ENCODE data around the gene TOB2.

TOB2 gene

DNA sequence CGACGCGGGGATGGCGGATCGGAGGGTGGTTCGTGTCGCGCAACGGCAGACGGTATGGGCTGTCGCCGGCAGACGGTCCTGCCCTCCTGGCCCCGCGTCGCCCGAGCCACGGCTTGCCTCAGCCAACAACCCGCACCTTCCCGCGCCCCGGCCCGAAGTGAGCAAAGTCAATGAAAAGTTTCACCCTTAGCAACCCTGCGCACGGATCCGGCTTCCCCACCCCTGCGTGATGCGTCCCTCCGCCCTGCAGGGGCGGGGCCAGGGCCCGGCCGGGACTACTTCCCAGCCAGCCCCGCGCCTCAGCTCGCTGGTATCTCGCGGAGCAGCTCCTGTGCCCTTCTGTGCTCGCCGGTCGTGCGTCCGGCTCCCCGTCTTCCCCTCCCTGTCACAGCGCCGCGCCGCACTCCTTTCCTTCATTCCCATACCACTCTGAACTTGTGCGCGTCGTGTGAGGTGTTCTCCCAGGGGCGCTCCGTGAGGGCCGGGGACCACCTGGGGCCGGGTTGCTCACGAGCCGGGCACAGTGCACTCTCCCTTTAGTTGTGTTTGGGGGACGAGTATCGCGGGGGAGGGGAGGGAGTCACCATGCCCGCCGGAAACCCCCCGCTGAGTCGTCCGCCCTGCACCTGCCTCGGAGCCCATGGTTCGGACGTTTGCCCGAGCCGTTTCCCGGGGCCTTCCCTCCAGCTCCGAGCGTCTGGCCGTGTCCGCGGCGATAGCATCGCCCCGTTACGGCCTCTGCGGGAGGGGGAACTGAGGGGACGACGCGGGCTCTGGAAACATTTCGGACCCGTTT, at the start of gene TOB2:
Gene TOB2, minus strand, starts transcription at position 163 of the 796 bp plus-strand sequence. CDS start 9,456 bp downstream, outside the sequence.
- peak; percentile 90 for DNase-seq (ENCODE audit: low read depth)

GRCh38 chr22:41491374-41492100, 44.9 kb upstream of the TOB2 start:
- no peak for DNase-seq (ENCODE audit: low read depth)

DNA sequence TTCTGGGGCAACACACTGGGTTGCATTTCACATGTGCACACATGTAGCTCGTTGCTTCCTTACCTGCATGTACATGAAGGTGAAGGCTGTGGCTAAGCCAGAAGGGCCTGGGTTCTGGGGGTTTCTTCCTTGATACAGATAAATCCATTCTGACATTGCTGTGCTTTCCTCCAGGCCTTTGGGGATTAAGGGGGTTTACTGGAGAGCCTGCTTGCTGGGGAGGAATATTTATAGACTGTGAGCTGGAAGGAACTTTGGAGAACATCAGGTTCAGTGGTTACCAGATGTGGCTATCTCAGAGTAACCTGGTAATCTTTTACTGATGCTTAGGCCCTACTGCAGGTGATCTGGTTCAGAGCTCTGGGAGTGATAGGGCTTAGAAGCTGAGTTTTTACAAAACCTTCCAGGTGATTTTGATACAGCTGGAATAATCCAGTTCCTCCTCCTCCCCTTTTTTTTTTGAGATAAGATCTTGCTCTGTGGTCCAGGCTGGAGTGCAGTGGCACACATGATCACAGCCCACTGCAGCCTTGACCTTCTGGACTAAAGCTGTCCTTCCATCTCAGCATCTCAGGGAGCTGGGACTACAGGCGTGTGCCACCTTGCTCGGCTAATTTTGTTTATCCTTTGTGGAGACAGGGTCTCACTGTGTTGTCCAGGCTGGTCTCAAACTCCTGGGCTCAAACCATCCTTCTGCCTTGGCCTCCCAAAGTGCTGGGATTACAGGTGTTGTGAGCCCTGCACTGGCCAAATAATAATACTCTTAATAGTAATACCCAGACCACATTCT, 42.2 kb upstream of the TOB2 start:
- no peak for DNase-seq (ENCODE audit: low read depth)

GRCh38 chr22:41488076-41488475, 41.5 kb upstream of the TOB2 start:
- DNase-seq (ENCODE audit: low read depth) = no peak

GRCh38 chr22:41487037-41487935, 40.7 kb upstream of the TOB2 start:
- no peak for DNase-seq (ENCODE audit: low read depth)

DNA sequence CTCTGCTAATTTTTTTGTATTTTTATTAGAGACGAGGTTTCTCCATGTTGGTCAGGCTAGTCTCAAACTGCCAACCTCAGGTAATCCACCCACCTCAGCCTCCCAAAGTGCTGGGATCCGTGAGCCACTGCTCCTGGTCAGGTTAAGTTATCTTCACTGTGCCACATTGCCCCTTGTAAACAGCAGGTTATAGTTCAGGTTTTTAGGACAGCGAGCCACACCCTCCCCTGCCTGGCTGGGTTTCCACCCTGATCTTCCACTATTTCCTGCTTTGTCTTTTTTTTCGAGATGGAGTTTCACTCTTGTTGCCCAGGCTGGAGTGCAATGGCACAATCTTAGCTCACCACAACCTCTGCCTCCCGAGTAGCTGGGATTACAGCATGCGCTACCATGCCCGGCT, 38.4 kb upstream of the TOB2 start:
- DNase-seq (ENCODE audit: low read depth) = no peak

DNA sequence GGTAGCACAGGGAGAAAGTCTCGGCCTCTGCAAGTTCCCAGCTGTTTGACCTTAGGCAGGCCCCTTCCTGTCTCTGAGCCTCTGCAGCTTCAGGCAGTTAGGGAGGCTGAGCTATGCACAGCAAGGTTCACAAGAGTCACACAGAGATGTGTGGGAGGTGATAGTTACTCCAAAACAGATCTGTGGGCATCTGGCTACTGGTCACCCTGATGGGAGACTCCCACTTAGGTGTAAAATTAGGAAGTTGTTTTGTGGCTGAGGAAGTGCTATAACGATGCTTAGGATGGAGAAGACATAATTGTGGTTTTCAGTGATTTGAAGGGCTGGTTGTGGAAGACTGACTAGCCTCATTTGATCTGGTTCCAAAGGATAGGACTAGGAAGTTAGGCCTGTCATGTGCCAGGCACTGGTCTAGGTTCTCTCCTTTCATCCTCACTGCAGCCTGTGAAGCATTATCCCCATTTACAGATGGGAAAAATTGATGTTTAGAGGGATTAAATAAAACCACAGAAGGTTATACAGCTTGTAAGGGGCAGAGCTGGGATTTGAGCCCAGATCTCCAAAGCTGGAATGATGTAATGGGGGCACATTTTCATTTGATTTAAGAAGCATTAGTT, 35.8 kb upstream of the TOB2 start:
- DNase-seq (ENCODE audit: low read depth) = peak; percentile 56

DNA sequence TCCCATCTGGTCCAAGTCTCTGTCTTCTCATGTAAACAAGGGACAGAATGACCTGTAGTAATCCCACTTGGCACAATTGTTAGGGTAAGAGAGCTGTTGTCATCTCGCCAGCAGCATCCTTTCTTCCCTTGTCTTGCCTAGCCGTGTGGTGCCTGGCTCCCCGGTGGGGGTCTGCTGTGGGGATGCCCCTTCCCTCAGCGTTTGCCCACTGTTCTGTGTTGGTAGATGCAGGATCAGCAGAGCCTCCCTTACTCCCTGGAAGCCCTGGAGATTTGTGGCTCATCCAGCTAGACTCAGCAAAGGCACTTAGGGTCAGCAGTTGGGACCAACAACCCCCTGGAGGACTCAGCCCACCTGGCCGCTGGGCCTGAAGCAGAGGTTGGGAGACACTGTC, 35.3 kb upstream of the TOB2 start:
- no peak for DNase-seq (ENCODE audit: low read depth)

DNA sequence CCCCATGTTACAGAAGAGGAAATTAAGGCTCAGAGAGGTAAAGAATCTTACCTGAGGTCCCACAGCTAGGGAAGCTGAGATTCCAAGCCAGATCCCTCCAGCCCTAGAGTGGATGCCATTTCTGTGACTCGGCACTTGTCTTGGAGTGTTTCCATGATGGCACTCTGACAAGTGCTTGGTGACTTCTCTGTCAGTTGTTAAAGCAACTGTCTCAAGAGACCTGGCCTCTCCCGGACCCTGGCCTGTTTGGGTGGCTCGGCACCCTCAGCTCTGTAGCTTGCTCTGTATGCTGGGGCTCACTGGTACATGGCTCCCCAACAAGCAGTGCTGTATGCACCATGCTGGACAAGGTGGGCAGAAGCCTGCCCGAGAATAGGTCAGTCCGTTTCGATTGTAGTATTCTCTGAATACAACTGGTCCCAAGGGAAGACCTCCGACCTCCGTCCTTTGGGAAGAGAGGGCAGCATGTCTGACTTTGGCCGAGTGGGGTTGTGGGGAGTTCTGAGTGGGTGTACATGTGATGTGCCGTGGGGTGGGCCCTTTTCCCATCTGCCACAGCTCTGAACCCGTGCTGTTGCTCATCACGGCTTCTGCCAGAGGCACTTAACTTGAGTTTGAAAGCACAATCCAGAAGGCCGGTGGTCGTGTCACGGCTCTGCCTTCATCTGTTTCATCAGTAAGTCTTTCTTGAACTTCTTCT, 34.7 kb upstream of the TOB2 start:
- DNase-seq (ENCODE audit: low read depth) = no peak

- peak; percentile 74 for DNase-seq (ENCODE audit: low read depth)
Observed at GRCh38 chr22:41480397-41480735, 33.8 kb upstream of the TOB2 start.

DNA sequence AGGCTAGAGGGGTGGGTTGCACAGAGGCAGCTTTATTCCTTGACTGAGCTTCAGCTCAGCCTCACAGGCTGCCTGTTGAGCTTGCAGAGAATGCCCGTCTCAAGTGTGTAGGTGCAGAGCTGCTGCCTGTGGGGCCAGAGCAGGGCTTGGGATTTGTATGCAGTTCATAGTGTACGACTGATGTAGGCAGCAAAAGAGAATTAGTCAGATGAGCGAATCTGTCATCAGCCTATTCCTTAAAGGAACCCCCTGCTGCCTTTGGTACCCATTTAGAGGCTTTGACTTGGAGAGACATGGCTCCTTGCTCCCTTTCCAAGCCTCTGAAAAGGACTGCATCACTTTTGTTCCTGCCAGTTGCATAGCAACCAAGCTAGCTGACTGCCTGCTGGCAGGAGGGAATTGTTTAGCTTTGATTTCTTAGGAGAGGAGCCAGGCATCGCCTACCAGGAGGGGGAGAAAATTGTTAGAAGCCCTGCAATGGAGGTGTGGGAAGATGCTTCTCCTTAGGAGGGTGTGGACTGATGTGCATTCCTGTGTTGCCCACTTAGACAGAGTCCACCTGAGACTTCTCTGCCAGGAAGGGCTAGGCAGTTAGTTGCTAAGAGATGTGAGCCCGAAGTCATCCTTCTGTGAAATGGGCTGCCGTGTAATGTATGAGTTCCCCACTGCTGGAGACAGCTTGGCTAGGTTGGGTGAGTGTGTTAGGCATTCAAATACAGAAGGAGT, 33.2 kb upstream of the TOB2 start:
- DNase-seq (ENCODE audit: low read depth) = peak; percentile 86

DNA sequence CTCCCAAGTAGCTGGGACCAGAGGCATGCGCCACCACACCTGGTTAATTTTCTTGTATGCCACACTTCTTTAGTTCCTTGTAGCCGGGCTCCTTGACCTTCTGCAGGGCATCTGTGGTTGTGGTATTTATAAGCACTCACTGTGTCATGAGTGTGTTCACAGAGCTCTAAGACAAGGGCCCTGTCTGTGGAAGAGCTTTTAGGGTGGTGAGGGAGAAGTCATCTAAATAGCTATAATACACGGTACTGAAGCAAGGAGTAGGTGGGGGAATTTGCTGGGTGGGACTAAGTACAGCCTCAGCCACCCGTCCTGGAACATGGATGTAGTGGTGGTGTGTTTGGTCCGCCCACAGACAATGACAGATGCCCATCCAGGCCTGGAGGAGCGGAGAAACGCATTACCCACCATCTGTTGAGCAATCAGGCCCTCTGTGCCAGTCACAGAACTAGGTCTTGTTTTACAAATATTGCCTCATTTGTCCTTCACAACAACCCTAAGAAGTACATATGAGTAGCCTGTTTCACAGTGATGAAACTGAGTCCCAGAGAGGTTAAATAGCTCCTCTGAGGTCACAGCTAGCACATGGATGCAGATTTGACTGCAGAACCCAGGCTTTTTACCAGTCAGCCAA, 32.4 kb upstream of the TOB2 start:
- peak; percentile 57 for DNase-seq (ENCODE audit: low read depth)

DNA sequence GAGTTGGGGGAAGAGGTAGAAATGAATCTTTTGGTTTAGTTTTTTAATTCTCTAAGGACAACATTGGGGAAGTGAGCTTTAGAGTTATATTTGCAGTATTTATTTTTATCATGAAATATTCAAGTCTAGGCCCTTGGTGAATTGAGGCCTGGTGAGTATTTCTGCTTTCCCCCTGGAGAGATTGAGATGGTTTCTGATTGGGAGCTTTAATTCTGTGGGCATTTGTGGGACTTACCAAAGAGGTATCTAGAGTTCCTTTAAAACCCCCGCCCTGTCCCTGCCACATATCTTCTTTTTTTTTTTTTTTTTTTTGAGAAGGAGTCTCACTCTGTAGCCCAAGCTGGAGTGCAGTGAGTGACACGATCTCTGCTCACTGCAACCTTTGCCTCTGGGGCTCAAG, 31.9 kb upstream of the TOB2 start:
- DNase-seq (ENCODE audit: low read depth) = no peak

DNA sequence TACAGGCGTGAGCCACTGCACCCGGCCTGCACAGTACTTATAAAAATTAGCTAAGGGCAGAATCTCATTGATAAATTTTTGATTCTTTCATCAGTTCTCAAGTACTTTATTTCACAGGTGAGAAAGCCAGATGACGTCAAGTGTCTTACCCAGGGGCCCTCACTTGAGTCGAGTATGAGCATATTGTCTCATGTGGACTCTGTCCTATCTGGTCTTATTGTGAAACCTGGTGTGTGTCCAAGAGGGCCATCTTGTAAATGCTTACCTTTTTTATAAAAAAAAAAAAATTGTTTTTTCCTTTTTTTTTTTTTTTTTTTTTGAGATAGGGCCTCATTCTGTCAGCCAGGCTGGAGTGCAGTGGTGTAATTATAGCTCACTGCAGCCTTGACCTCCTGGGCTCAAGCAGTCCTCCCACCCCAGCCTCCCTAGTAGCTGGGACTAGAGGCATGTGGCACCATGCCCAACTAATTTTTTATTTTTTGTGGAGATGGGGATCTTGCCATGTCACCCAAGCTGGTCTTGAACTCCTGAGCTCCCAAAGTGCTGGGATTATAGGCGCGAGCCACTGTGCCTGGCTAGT, 28.4 kb upstream of the TOB2 start:
- no peak for DNase-seq (ENCODE audit: low read depth)

DNA sequence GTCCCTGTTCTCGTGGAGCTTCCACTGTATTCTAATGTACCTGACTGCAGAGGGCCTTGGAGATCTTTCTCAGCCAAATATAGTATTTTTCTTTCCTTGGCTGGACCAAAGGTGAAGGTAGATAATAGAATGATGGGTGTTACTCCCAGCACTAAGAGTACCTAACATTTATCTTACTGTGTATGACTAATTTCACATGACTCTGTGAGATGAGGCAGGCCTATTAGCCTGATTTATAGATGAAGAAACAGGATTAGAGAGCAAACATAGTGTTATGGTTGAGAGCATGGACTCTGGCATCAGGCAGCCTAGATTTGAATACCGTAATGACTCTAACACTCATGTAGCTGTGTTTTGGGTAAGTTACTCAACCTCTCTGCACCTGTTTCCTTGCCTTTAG, 25.0 kb upstream of the TOB2 start:
- no peak for DNase-seq (ENCODE audit: low read depth)

DNA sequence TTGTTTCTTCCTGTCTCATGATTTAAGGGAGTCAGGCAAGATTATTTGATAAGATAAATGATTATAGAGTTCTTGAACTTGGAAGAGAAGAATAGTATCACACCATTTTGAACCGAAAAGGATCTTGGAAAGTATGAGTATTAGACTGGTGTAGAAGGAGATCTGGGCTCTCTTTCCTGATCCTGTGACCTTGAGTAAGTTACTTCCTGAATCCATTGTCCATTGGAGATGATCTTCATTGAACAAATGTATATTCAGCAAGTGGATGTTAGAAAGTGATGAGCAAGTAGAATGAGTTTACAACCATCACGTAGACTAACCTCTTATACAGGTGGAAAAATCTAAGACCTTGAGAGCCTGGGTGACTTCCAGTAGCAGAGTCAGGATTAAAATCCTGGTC, 24.3 kb upstream of the TOB2 start:
- no peak for DNase-seq (ENCODE audit: low read depth)

- no peak for DNase-seq (ENCODE audit: low read depth)
Observed at GRCh38 chr22:41469218-41469851, 22.7 kb upstream of the TOB2 start.

DNA sequence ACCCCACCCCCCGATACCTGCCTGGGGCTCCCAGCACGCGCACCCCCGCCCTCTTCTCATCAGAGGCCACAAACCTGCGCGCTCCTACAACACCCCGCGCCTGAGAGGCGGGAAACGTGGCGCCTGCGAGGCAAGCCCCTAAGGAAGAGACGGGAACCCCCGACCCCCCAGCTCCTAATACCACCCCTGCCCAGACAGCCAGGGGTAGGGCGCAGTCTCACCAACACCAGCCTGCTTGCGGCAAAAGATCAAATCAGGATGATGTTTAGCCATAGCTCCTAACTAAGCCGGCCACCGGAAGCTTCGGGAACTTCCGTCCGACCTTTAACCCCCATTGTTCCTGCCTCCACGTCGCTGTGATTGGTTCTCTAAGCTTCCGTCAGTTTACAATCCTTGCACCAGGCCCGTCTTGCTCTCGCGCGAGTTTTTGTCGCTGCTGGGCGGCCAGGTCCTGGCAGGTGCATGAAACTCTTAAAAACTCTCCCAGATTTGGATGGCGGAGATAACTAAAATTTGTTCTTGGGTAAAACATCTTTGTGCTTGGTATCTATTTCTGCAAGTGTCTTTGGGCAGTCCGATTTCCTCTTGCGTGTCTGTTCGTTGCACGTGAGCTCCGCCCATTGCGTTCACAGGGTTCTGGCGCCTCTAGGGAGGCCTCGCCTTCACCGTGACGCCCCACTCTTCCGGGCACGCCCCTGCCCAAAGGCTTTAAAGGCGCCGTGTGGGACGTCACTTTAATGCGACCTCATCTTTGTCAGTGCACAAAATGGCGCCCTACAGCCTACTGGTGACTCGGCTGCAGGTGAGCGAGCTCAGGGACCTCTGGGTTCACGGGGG, 22.0 kb upstream of the TOB2 start, which contains the start of the genes ACO2 and PHF5A:
Gene ACO2, plus strand, starts transcription at position 737 of the 837 bp plus-strand sequence. Its CDS starts 30 bp downstream, at position 767.
Gene PHF5A, minus strand, starts transcription at position 312 of the 837 bp plus-strand sequence. Its CDS starts 39 bp downstream, at position 273.
- peak; percentile 97 for DNase-seq (ENCODE audit: low read depth)
